DND-41 (cell line): Measurements from ENCODE around the gene MALT1.

Experiments used
- EZH2 ChIP-seq: IDR thresholded peaks from 3 replicates; pipeline ENCODE4 v1.6.1; 2012; ENCODE audit warnings: borderline replicate concordance, low read depth, mild to moderate bottlenecking, moderate library complexity, low read length, inconsistent platforms; ENCODE audit not compliant: severe bottlenecking
- TF ChIP-seq, protein P1 (sequence below): IDR thresholded peaks from 2 replicates; pipeline ENCODE4 v1.5.1; 2012; ENCODE audit warnings: borderline replicate concordance, low read length, moderate library complexity, mild to moderate bottlenecking; ENCODE audit not compliant: poor library complexity, severe bottlenecking; ENCODE audit errors: extremely low read depth

DNA sequence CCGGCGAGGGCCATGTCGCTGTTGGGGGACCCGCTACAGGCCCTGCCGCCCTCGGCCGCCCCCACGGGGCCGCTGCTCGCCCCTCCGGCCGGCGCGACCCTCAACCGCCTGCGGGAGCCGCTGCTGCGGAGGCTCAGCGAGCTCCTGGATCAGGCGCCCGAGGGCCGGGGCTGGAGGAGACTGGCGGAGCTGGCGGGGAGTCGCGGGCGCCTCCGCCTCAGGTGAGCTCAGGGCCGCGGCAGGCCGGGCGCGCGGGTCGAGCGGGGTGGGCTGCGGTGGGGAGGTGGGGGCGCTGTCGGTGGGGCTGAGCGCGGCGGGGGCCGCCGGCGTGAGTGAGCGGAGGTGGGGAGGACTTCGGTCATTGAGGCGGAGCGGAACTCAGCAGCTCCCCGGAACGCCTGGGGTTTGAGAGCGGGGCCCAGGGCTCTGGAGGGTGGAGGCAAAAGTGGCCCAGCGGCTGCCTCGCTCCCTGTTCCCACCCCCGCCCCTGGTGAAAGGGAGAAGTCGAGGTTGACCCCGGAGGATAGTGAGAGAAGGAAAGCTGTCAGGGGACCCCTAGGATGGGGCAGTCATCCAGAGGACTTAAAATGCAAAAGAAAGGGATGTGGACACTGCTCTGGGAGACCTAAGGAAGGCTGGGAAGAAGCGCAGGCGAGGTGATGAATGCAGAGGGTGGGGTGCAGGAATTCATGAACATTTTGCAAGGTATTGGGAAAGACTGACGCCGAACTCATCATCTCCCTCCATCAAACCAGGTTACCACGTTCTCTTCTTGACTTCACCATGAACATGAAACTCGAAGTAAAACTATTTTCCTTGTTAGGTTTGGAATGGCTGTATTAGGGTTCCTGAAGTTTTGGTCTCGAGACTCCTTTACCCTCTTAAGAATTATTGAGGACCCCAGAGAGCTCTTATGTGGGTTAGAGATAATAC lies 633 bp downstream of the MALT1 start:
- TF ChIP-seq, protein P1, sequence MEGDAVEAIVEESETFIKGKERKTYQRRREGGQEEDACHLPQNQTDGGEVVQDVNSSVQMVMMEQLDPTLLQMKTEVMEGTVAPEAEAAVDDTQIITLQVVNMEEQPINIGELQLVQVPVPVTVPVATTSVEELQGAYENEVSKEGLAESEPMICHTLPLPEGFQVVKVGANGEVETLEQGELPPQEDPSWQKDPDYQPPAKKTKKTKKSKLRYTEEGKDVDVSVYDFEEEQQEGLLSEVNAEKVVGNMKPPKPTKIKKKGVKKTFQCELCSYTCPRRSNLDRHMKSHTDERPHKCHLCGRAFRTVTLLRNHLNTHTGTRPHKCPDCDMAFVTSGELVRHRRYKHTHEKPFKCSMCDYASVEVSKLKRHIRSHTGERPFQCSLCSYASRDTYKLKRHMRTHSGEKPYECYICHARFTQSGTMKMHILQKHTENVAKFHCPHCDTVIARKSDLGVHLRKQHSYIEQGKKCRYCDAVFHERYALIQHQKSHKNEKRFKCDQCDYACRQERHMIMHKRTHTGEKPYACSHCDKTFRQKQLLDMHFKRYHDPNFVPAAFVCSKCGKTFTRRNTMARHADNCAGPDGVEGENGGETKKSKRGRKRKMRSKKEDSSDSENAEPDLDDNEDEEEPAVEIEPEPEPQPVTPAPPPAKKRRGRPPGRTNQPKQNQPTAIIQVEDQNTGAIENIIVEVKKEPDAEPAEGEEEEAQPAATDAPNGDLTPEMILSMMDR: peak; percentile 29
- no peak for TF ChIP-seq EZH2
